Measurements from ENCODE around the gene SNAP47.

SNAP47 gene

GRCh38 chr1:227749916-227750710 is 14.9 kb downstream of the SNAP47 start:
- H3K27me3 Mint-ChIP-seq = no peaks in the 10 kb centered on the region
- H3K27ac Mint-ChIP-seq = no peak overlapping the region
- ATAC-seq (ENCODE audit: low read depth) (no peak), DNase-seq (ENCODE audit: low spot score in 2 of 2) (no peak)
- peaks cover 15% of the 10 kb centered on the region for H3K4me1 Mint-ChIP-seq
- H3K9me3 Mint-ChIP-seq = no peaks in the 10 kb centered on the region
- H3K36me3 Mint-ChIP-seq = peaks cover 12% of the 10 kb centered on the region
- H3K4me3 Mint-ChIP-seq = no peak overlapping the region

GRCh38 chr1:227753999-227754711 is 18.9 kb downstream of the SNAP47 start:
- Mint-ChIP-seq H3K36me3 (peaks cover 14% of the 10 kb centered on the region), H3K4me1 (peaks cover 15% of the 10 kb centered on the region), H3K27ac (no peak overlapping the region), H3K4me3 (no peak overlapping the region), H3K9me3 (no peaks in the 10 kb centered on the region), H3K27me3 (no peaks in the 10 kb centered on the region)
- ATAC-seq (ENCODE audit: low read depth) = no peak
- DNase-seq (ENCODE audit: low spot score in 2 of 2) = no peak

GRCh38 chr1:227754958-227755357 is 19.7 kb downstream of the SNAP47 start:
- Mint-ChIP-seq H3K4me3 (no peak overlapping the region), H3K9me3 (no peaks in the 10 kb centered on the region), H3K27ac (no peak overlapping the region), H3K27me3 (no peaks in the 10 kb centered on the region), H3K36me3 (peaks cover 19% of the 10 kb centered on the region), H3K4me1 (peaks cover 11% of the 10 kb centered on the region)
- DNase-seq (ENCODE audit: low spot score in 2 of 2) (no peak), ATAC-seq (ENCODE audit: low read depth) (no peak)

GRCh38 chr1:227756172-227756959 is 21.1 kb downstream of the SNAP47 start:
- no peaks in the 10 kb centered on the region for H3K27me3 Mint-ChIP-seq
- H3K27ac Mint-ChIP-seq = peak overlapping the region; percentile 60
- H3K4me1 Mint-ChIP-seq = peaks cover 13% of the 10 kb centered on the region
- H3K9me3 Mint-ChIP-seq = no peaks in the 10 kb centered on the region
- DNase-seq (ENCODE audit: low spot score in 2 of 2) = no peak
- no peak overlapping the region for H3K4me3 Mint-ChIP-seq
- H3K36me3 Mint-ChIP-seq = peaks cover 22% of the 10 kb centered on the region
- ATAC-seq (ENCODE audit: low read depth) = no peak

GRCh38 chr1:227757781-227758180 is 22.5 kb downstream of the SNAP47 start:
- Mint-ChIP-seq H3K36me3 (peaks cover 23% of the 10 kb centered on the region), H3K27me3 (no peaks in the 10 kb centered on the region), H3K4me1 (peaks cover 21% of the 10 kb centered on the region), H3K9me3 (no peaks in the 10 kb centered on the region), H3K4me3 (no peak overlapping the region), H3K27ac (no peak overlapping the region)
- ATAC-seq (ENCODE audit: low read depth) = no peak
- no peak for DNase-seq (ENCODE audit: low spot score in 2 of 2)

- Mint-ChIP-seq H3K27me3 (no peaks in the 10 kb centered on the region), H3K36me3 (peaks cover 23% of the 10 kb centered on the region), H3K27ac (no peak overlapping the region), H3K4me1 (peaks cover 21% of the 10 kb centered on the region), H3K4me3 (no peak overlapping the region), H3K9me3 (no peaks in the 10 kb centered on the region)
- ATAC-seq (ENCODE audit: low read depth) (no peak), DNase-seq (ENCODE audit: low spot score in 2 of 2) (no peak)
Measured at GRCh38 chr1:227758366-227758765, 23.1 kb downstream of the SNAP47 start.

- Mint-ChIP-seq H3K9me3 (no peaks in the 10 kb centered on the region), H3K27ac (no peak overlapping the region), H3K4me1 (peaks cover 16% of the 10 kb centered on the region), H3K4me3 (no peak overlapping the region), H3K27me3 (no peaks in the 10 kb centered on the region), H3K36me3 (peaks cover 23% of the 10 kb centered on the region)
- ATAC-seq (ENCODE audit: low read depth) (no peak), DNase-seq (ENCODE audit: low spot score in 2 of 2) (no peak)
Measured at GRCh38 chr1:227759341-227760300, 24.4 kb downstream of the SNAP47 start.

- H3K27ac Mint-ChIP-seq = no peak overlapping the region
- H3K27me3 Mint-ChIP-seq = no peaks in the 10 kb centered on the region
- ATAC-seq (ENCODE audit: low read depth) = no peak
- peaks cover 16% of the 10 kb centered on the region for H3K4me1 Mint-ChIP-seq
- H3K9me3 Mint-ChIP-seq = no peaks in the 10 kb centered on the region
- H3K36me3 Mint-ChIP-seq = peaks cover 23% of the 10 kb centered on the region
- H3K4me3 Mint-ChIP-seq = no peak overlapping the region
- no peak for DNase-seq (ENCODE audit: low spot score in 2 of 2)
Measured at GRCh38 chr1:227760377-227760776, 25.1 kb downstream of the SNAP47 start.

GRCh38 chr1:227761621-227762230 is 26.5 kb downstream of the SNAP47 start:
- peaks cover 20% of the 10 kb centered on the region for H3K4me1 Mint-ChIP-seq
- no peak overlapping the region for H3K4me3 Mint-ChIP-seq
- no peak for DNase-seq (ENCODE audit: low spot score in 2 of 2)
- no peaks in the 10 kb centered on the region for H3K9me3 Mint-ChIP-seq
- no peaks in the 10 kb centered on the region for H3K27me3 Mint-ChIP-seq
- ATAC-seq (ENCODE audit: low read depth) = no peak
- peaks cover 23% of the 10 kb centered on the region for H3K36me3 Mint-ChIP-seq
- H3K27ac Mint-ChIP-seq = no peak overlapping the region

GRCh38 chr1:227762231-227762911 is 27.1 kb downstream of the SNAP47 start:
- H3K4me1 Mint-ChIP-seq = peaks cover 24% of the 10 kb centered on the region
- DNase-seq (ENCODE audit: low spot score in 2 of 2) (peak; percentile 67 to 70), ATAC-seq (ENCODE audit: low read depth) (peak; percentile 97)
- H3K9me3 Mint-ChIP-seq = no peaks in the 10 kb centered on the region
- H3K4me3 Mint-ChIP-seq = peak overlapping the region; percentile 11
- no peaks in the 10 kb centered on the region for H3K27me3 Mint-ChIP-seq
- H3K27ac Mint-ChIP-seq = no peak overlapping the region
- H3K36me3 Mint-ChIP-seq = peaks cover 27% of the 10 kb centered on the region

- H3K27me3 Mint-ChIP-seq = no peaks in the 10 kb centered on the region
- no peak for DNase-seq (ENCODE audit: low spot score in 2 of 2)
- peaks cover 27% of the 10 kb centered on the region for H3K36me3 Mint-ChIP-seq
- H3K4me1 Mint-ChIP-seq = peaks cover 24% of the 10 kb centered on the region
- H3K9me3 Mint-ChIP-seq = no peaks in the 10 kb centered on the region
- H3K27ac Mint-ChIP-seq = no peak overlapping the region
- no peak overlapping the region for H3K4me3 Mint-ChIP-seq
- no peak for ATAC-seq (ENCODE audit: low read depth)
Measured at GRCh38 chr1:227763246-227764018, 28.2 kb downstream of the SNAP47 start.

GRCh38 chr1:227764019-227764391 is 28.8 kb downstream of the SNAP47 start:
- Mint-ChIP-seq H3K36me3 (peaks cover 30% of the 10 kb centered on the region), H3K4me3 (no peak overlapping the region), H3K4me1 (peaks cover 26% of the 10 kb centered on the region), H3K27ac (peak overlapping the region; percentile 31), H3K9me3 (no peaks in the 10 kb centered on the region), H3K27me3 (no peaks in the 10 kb centered on the region)
- DNase-seq (ENCODE audit: low spot score in 2 of 2) = no peak
- no peak for ATAC-seq (ENCODE audit: low read depth)
